SK-N-SH treated with all-trans-retinoic acid at 6 μM for 48 hours (cell line): ENCODE results near the gene PLEKHH3.
A peak's percentile ranks its signal among the peaks of the same experiment; 100 is the strongest.

Source experiments
- ATAC-seq: fragments of 200-7000 bp; cut with Tn5 transposase; 3 replicates; pipeline ENCODE4 v1.9.1; 2020; ENCODE audit warnings: mild to moderate bottlenecking, moderate library complexity
- BACH2 ChIP-seq: fragments of 250-450 bp; sonication (Bioruptor Pico); IDR thresholded peaks from 2 replicates; pipeline ENCODE4 v1.9.0; 2021; ENCODE audit warnings: mild to moderate bottlenecking, borderline replicate concordance
- CREB5 ChIP-seq: fragments of 250-450 bp; sonication (Bioruptor Pico); IDR thresholded peaks from 2 replicates; pipeline ENCODE4 v1.5.1; 2020; ENCODE audit warnings: low read depth, mild to moderate bottlenecking, moderate library complexity
- CSDC2 ChIP-seq: fragments of 250-450 bp; sonication (Bioruptor Pico); IDR thresholded peaks from 2 replicates; pipeline ENCODE4 v1.5.0; 2020; ENCODE audit warnings: mild to moderate bottlenecking, moderate library complexity
- ESRRG ChIP-seq: fragments of 250-450 bp; sonication (Bioruptor Pico); IDR thresholded peaks from 2 replicates; pipeline ENCODE4 v1.6.1; 2021; ENCODE audit warnings: mild to moderate bottlenecking
- GLIS3 ChIP-seq: fragments of 250-450 bp; sonication (Bioruptor Pico); IDR thresholded peaks from 2 replicates; pipeline ENCODE4 v1.5.0; 2020; ENCODE audit warnings: mild to moderate bottlenecking, moderate library complexity
- ISL1 ChIP-seq: fragments of 250-450 bp; sonication (Bioruptor Pico); IDR thresholded peaks from 2 replicates; pipeline ENCODE4 v2.1.2; 2022; ENCODE audit warnings: mild to moderate bottlenecking, moderate library complexity
- OSR1 ChIP-seq: fragments of 250-450 bp; sonication (Bioruptor Pico); IDR thresholded peaks from 2 replicates; pipeline ENCODE4 v1.8.0; 2022; ENCODE audit warnings: moderate library complexity, mild to moderate bottlenecking, inconsistent platforms
- PATZ1 ChIP-seq: fragments of 250-450 bp; sonication (Bioruptor Pico); IDR thresholded peaks from 2 replicates; pipeline ENCODE4 v1.8.0; 2020; ENCODE audit warnings: mild to moderate bottlenecking, moderate library complexity, borderline replicate concordance
- POU6F1 ChIP-seq: fragments of 250-450 bp; sonication (Bioruptor Pico); IDR thresholded peaks from 2 replicates; pipeline ENCODE4 v1.8.0; 2021; ENCODE audit warnings: low read depth, mild to moderate bottlenecking, moderate library complexity, borderline replicate concordance
- PPARA ChIP-seq: fragments of 250-450 bp; sonication (Bioruptor Pico); IDR thresholded peaks from 2 replicates; pipeline ENCODE4 v1.5.0; 2020; ENCODE audit warnings: mild to moderate bottlenecking, borderline replicate concordance
- TCF4 ChIP-seq: fragments of 250-450 bp; sonication (Bioruptor Pico); IDR thresholded peaks from 2 replicates; pipeline ENCODE4 v1.8.0; 2021; ENCODE audit warnings: mild to moderate bottlenecking, moderate library complexity, borderline replicate concordance
- TOX ChIP-seq: fragments of 250-450 bp; sonication (Bioruptor Pico); IDR thresholded peaks from 2 replicates; pipeline ENCODE4 v1.8.0; 2021; ENCODE audit warnings: mild to moderate bottlenecking, moderate library complexity, borderline replicate concordance
- TSHZ2 ChIP-seq: fragments of 250-450 bp; sonication (Bioruptor Pico); IDR thresholded peaks from 2 replicates; pipeline ENCODE4 v1.5.0; 2020; ENCODE audit warnings: mild to moderate bottlenecking, moderate library complexity
- ZC3H10 ChIP-seq: fragments of 250-450 bp; sonication (Bioruptor Pico); IDR thresholded peaks from 2 replicates; pipeline ENCODE4 v1.5.1; 2021; ENCODE audit warnings: mild to moderate bottlenecking, moderate library complexity
- ZFP30 ChIP-seq: fragments of 450-650 bp; formaldehyde crosslinking; IDR thresholded peaks from 2 replicates; pipeline ENCODE4 v1.5.0; 2022; ENCODE audit warnings: mild to moderate bottlenecking, moderate library complexity
- ZNF565 ChIP-seq: fragments of 450-650 bp; formaldehyde crosslinking; conservative IDR thresholded peaks from 2 replicates; pipeline ENCODE4 v1.5.0; 2020; ENCODE audit warnings: low read depth, mild to moderate bottlenecking, moderate library complexity
- ZNF8 ChIP-seq: fragments of 450-650 bp; formaldehyde crosslinking; IDR thresholded peaks from 2 replicates; pipeline ENCODE4 v1.5.0; 2020; ENCODE audit warnings: mild to moderate bottlenecking, moderate library complexity

PLEKHH3 gene

GRCh38 chr17:42659079-42659931, 17.5 kb downstream of the PLEKHH3 start, which contains the start of gene TUBG2:
TSS of gene TUBG2 (plus strand) at chr17:42659284. CDS start at chr17:42659504, 220 bp downstream.
- ATAC-seq = peak; percentile 91
- TF ChIP-seq ZC3H10 (no peak), ISL1 (no peak), OSR1 (no peak)

- no peak for ATAC-seq
- peak; percentile 97 for TF ChIP-seq ZNF8
- TF ChIP-seq GLIS3 (CRISPR knock-in tag) = no peak
- TF ChIP-seq, all 23 proteins: peak for 1
Measured at GRCh38 chr17:42657824-42658588, 18.8 kb downstream of the PLEKHH3 start.

- no peak for ATAC-seq
- TF ChIP-seq GLIS3 (CRISPR knock-in tag) (no peak), CREB5 (CRISPR knock-in tag) (no peak), ZNF565 (no peak), OSR1 (no peak), PPARA (CRISPR knock-in tag) (no peak), POU6F1 (no peak), BACH2 (no peak), ZC3H10 (no peak), ZNF8 (no peak), ESRRG (CRISPR knock-in tag) (no peak)
Measured at GRCh38 chr17:42655528-42655927, 21.3 kb downstream of the PLEKHH3 start.

- TF ChIP-seq TCF4 (peak; percentile 95), TSHZ2 (CRISPR knock-in tag) (peak; percentile 86), ZFP30 (no peak), TOX (CRISPR knock-in tag) (no peak)
- TF ChIP-seq, all 23 proteins: peak for 2
- ATAC-seq = peak; percentile 89
Measured at GRCh38 chr17:42653179-42654124, 23.3 kb downstream of the PLEKHH3 start.

GRCh38 chr17:42651392-42651791, 25.4 kb downstream of the PLEKHH3 start:
- no peak for TF ChIP-seq PATZ1 (CRISPR knock-in tag)
- no peak for TF ChIP-seq TCF4
- TF ChIP-seq CSDC2 (CRISPR knock-in tag) = no peak
- TF ChIP-seq CREB5 (CRISPR knock-in tag) = no peak
- ATAC-seq = no peak
